HG03066 (cell line): ENCODE data around the gene SPEM2.
A peak's percentile ranks its signal among the peaks of the same experiment; 100 is the strongest.

Source experiments
- ATAC-seq: cut with Tn5 transposase; IDR thresholded peaks from one replicate; pipeline ENCODE4 v1.9.1; 2021; ENCODE audit warnings: low read depth; ENCODE audit not compliant: unreplicated experiment

Gene SPEM2

DNA sequence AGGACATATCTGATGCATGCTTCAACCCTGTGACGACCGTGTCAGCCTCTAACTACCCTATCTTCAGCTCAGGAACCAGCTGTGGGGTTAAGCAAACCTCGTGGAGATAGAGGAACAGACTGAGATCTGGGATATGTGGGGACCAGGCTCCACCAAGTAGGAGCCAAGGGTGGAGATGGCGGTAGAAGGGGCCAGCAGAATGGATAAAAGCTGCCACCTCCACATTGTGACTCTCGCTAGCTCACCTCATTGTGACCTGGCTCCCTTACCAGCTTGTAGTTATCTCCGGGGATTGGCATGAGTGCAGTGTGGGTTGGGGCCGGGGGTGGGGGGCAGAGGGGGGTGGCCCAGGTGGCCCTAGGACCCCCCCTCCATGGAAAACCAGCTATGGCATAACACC lies at the start of gene SPEM2:
SPEM2 (plus strand) TSS at position 301 of the 400 bp plus-strand sequence; CDS start at position 374, 73 bp downstream.
- no peak for ATAC-seq

GRCh38 chr17:7379134-7379533 lies 46.3 kb upstream of the SPEM2 start:
- no peak for ATAC-seq

- ATAC-seq = no peak
Measured at GRCh38 chr17:7380321-7380720, 45.1 kb upstream of the SPEM2 start.

GRCh38 chr17:7380855-7381683 lies 44.3 kb upstream of the SPEM2 start, which contains the start of gene TNK1:
Gene TNK1 (plus strand): TSS chr17:7381089. CDS start chr17:7382927, 1,838 bp downstream.
- no peak for ATAC-seq

GRCh38 chr17:7382901-7383300 lies 42.5 kb upstream of the SPEM2 start:
- no peak for ATAC-seq

DNA sequence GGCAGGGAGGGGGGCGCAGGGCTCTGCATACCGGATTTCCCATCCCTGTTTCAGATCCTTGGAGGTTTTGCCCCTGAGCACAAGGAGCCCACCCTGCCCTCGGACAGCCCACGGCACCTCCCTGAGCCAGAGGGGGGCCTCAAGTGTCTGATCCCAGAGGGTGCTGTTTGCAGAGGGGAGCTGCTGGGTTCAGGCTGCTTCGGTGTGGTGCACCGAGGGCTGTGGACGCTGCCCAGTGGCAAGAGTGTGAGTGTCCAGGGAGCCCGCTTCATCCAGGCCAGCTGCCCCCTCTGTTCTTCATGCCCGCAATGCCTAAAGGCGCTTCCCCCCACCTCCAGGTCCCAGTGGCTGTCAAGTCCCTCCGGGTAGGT lies 42.1 kb upstream of the SPEM2 start:
- no peak for ATAC-seq

DNA sequence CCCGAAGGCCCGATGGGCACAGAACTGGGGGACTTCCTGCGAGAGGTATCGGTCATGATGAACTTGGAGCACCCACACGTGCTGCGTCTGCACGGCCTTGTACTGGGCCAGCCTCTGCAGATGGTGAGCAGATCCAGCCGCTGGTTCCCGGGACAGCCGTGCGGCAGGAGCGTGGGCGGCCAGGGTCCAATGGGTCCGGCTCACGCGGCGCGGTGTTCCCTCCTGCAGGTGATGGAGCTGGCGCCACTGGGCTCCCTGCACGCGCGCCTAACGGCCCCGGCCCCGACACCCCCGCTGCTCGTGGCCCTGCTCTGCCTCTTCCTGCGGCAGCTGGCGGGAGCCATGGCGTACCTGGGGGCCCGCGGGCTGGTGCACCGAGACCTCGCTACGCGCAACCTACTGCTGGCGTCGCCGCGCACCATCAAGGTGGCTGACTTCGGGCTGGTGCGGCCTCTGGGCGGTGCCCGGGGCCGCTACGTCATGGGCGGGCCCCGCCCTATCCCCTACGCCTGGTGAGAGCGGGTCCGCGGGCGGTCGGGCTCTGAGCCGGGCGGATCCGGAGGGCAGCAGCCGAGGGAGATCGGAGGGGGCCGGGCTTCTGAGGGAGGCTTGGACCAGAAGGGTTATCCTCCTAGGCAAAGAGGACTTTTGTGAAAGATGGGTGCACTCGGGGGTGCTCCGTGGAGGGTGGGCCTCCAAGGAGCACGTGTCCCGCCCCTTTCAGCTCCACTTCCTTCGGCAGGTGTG lies 41.5 kb upstream of the SPEM2 start:
- ATAC-seq = no peak

GRCh38 chr17:7384489-7385081 lies 40.8 kb upstream of the SPEM2 start:
- ATAC-seq = no peak

DNA sequence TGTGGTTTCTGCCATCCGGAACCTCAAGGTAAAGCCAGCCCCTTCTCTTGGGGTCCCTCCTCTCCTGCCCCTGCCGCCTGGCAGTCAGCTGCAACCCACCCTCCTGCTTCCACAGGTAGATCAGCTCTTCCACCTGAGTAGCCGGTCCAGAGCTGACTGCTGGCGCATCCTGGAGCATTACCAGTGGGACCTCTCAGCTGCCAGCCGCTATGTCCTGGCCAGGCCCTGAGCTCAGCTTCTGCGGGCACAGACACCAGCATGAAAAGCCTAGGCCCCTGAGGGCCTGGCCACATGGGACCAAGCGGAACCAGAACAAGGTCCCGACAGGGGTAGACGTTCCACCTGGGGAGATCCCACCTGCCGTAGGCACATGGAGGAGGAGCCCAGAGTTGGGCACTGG lies 36.6 kb upstream of the SPEM2 start:
- ATAC-seq = no peak

GRCh38 chr17:7389924-7390910 lies 35.2 kb upstream of the SPEM2 start:
- ATAC-seq = no peak

DNA sequence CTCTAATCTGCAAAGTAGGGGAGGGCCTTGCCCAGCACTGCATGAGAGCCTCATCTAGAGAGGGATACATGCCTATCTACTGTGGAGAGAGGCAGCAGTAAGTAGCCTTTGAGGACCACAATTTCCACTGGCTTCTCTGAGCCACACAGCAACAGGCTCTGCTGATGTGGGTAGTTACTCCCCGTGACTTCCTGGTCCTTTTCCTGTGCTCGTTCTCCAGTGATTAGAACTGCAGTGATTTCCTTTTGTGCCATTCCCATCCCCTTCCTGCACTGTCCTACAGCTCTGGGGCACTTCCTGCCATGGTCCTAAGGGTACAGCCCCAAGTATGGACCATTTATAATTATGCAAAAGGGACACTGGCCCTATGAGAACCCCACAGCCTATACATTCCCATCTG lies 34.1 kb upstream of the SPEM2 start:
- ATAC-seq = no peak

- ATAC-seq = no peak
Measured at GRCh38 chr17:7392696-7393612, 32.5 kb upstream of the SPEM2 start.

- peak; percentile 44 for ATAC-seq
Measured at GRCh38 chr17:7393613-7394451, 31.6 kb upstream of the SPEM2 start.

GRCh38 chr17:7394452-7395191 lies 30.8 kb upstream of the SPEM2 start, which contains the start of gene PLSCR3:
Gene PLSCR3 (minus strand): TSS chr17:7394525. CDS start chr17:7394110, 415 bp downstream.
- peak; percentile 75 for ATAC-seq

DNA sequence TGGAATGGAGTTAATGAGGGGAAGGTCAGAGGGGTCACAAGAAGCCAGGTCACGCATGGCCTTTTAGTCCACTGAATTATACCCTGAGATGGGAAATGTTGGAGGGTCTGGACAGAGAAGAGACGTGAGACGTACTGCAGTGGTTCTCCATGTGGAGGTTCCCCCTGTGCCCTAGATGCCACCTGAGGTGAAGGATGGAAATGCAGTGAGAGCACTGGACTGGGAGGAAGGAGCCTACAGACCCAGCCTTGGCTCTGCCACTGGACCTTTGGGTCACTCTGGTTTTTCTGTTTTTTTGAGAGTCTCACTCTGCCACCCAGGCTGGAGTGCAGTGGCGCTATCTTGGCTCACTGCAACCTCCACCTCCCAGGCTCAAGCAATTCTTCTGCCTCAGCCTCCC lies 29.3 kb upstream of the SPEM2 start:
- no peak for ATAC-seq

DNA sequence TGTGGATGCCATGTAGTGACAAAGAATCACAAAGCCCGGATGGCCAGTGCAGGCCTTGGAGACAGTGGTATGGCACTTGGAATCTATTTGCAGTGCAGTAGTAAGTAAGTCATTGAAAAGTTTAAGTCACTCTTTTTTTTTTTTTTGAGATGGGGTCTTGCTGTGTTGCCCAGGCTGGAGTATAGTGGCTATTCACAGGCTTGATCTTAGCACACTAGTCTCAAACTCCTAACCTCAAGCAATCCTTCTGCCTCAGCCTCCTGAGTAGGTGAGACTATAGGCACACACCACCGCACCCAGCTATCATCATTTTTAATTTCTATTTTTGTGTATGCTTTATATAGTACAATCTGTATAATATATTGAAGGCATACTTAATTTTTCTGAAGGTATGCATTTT lies 26.8 kb upstream of the SPEM2 start:
- ATAC-seq = no peak

GRCh38 chr17:7403043-7403726 lies 22.2 kb upstream of the SPEM2 start:
- no peak for ATAC-seq
